H9 (cell line): Measurements from ENCODE around the gene FBXL14. TPM values are rescaled to one million over a fixed set of nuclear protein-coding genes. Genes with fewer than 3 reads are reported as not detected.

Experiments
- DNase-seq: peaks from one replicate; pipeline ENCODE4 v3.0.0-alpha.2; 2017
- H2AFZ ChIP-seq: one replicate; pipeline ENCODE4 v1.6.1; 2013; ENCODE audit warnings: mild to moderate bottlenecking, low read length, control low read depth, moderate library complexity
- H2AK5ac ChIP-seq: 2 replicates; pipeline ENCODE4 v1.6.1; 2013; ENCODE audit warnings: low read length, control low read depth, mixed read lengths; ENCODE audit not compliant: insufficient read length
- H2BK120ac ChIP-seq: one replicate; pipeline ENCODE4 v1.6.1; 2013; ENCODE audit warnings: low read depth, mild to moderate bottlenecking, low read length, control low read depth, inconsistent platforms; ENCODE audit not compliant: poor library complexity, severe bottlenecking
- H2BK12ac ChIP-seq: 2 replicates; pipeline ENCODE4 v1.6.1; 2013; ENCODE audit warnings: low read length, control low read depth, mixed read lengths, low read depth; ENCODE audit not compliant: insufficient read length
- H2BK15ac ChIP-seq: 2 replicates; pipeline ENCODE4 v1.6.1; 2013; ENCODE audit warnings: low read depth, low read length, control low read depth
- H2BK20ac ChIP-seq: one replicate; pipeline ENCODE4 v1.6.1; 2013; ENCODE audit warnings: low read depth, mild to moderate bottlenecking, low read length, control low read depth, inconsistent platforms; ENCODE audit not compliant: poor library complexity, severe bottlenecking
- H2BK5ac ChIP-seq: 2 replicates; pipeline ENCODE4 v1.6.1; 2013; ENCODE audit warnings: low read length, control low read depth, mixed read lengths; ENCODE audit not compliant: insufficient read length
- H3K14ac ChIP-seq: 2 replicates; pipeline ENCODE4 v1.6.1; 2013; ENCODE audit warnings: low read length, control low read depth; ENCODE audit not compliant: insufficient read depth
- H3K18ac ChIP-seq: 2 replicates; pipeline ENCODE4 v1.6.1; 2013; ENCODE audit warnings: low read depth, mild to moderate bottlenecking, mixed read lengths, low read length, control low read depth; ENCODE audit not compliant: insufficient read length
- H3K23ac ChIP-seq: 2 replicates; pipeline ENCODE4 v1.6.1; 2013; ENCODE audit warnings: low read length, control low read depth, mixed read lengths, low read depth; ENCODE audit not compliant: insufficient read length
- H3K23me2 ChIP-seq: 2 replicates; pipeline ENCODE4 v1.6.1; 2013; ENCODE audit warnings: low read depth, mild to moderate bottlenecking, mixed read lengths, low read length, control low read depth; ENCODE audit not compliant: insufficient read length, poor library complexity, severe bottlenecking
- H3K27ac ChIP-seq: 2 replicates; pipeline ENCODE4 v1.5.1; 2013; ENCODE audit warnings: low read length, control low read depth, mixed read lengths, low read depth; ENCODE audit not compliant: insufficient read length
- H3K27me3 ChIP-seq: 2 replicates; pipeline ENCODE4 v1.6.1; 2013; ENCODE audit warnings: low read length, control low read depth, inconsistent platforms; ENCODE audit not compliant: insufficient read depth
- H3K4ac ChIP-seq: 2 replicates; pipeline ENCODE4 v1.6.1; 2013; ENCODE audit warnings: low read depth, mild to moderate bottlenecking, control low read depth, inconsistent platforms, low read length, moderate library complexity
- H3K4me1 ChIP-seq: 2 replicates; pipeline ENCODE4 v1.6.1; 2013; ENCODE audit warnings: low read length, control low read depth, inconsistent platforms; ENCODE audit not compliant: insufficient read depth
- H3K4me2 ChIP-seq: 2 replicates; pipeline ENCODE4 v1.6.1; 2013; ENCODE audit warnings: low read length, control low read depth, mixed read lengths; ENCODE audit not compliant: insufficient read length, insufficient read depth
- H3K56ac ChIP-seq: 2 replicates; pipeline ENCODE4 v1.6.1; 2013; ENCODE audit warnings: low read depth, mild to moderate bottlenecking, mixed read lengths, low read length, control low read depth; ENCODE audit not compliant: insufficient read length
- H3K79me1 ChIP-seq: 2 replicates; pipeline ENCODE4 v1.6.1; 2013; ENCODE audit warnings: low read depth, mild to moderate bottlenecking, moderate library complexity, low read length, control low read depth, inconsistent platforms; ENCODE audit not compliant: insufficient read depth, poor library complexity, severe bottlenecking
- H3K79me2 ChIP-seq: 2 replicates; pipeline ENCODE4 v1.6.1; 2013; ENCODE audit warnings: low read length, control low read depth, inconsistent platforms; ENCODE audit not compliant: insufficient read depth
- H3K9ac ChIP-seq: 2 replicates; pipeline ENCODE4 v1.6.1; 2013; ENCODE audit warnings: low read length, control low read depth, mixed read lengths; ENCODE audit not compliant: insufficient read length; ENCODE audit errors: extremely low read depth
- H3K9me3 ChIP-seq: one replicate; pipeline ENCODE4 v1.6.1; 2013; ENCODE audit warnings: low read depth, low read length, inconsistent platforms; ENCODE audit not compliant: control insufficient read depth
- H3T11ph ChIP-seq: one replicate; pipeline ENCODE4 v1.6.1; 2013; ENCODE audit warnings: mild to moderate bottlenecking, low read length, control low read depth, inconsistent platforms
- H4K20me1 ChIP-seq: one replicate; pipeline ENCODE4 v1.6.1; 2013; ENCODE audit not compliant: control insufficient read depth, insufficient read length, insufficient read depth
- H4K5ac ChIP-seq: 2 replicates; pipeline ENCODE4 v1.6.1; 2013; ENCODE audit warnings: low read depth, mild to moderate bottlenecking, mixed read lengths, low read length, control low read depth; ENCODE audit not compliant: insufficient read length
- H4K8ac ChIP-seq: replicated peaks from 2 replicates; pipeline ENCODE4 v1.6.1; 2013; ENCODE audit warnings: low read length, control low read depth, mixed read lengths, low read depth; ENCODE audit not compliant: insufficient read length
- H4K91ac ChIP-seq: 2 replicates; pipeline ENCODE4 v1.6.1; 2013; ENCODE audit warnings: low read depth, mild to moderate bottlenecking, moderate library complexity, mixed read lengths, low read length, control low read depth; ENCODE audit not compliant: insufficient read length
- H3K27ac Mint-ChIP-seq, 3 experiments: 2 replicates in 2 of 3; 3 replicates in 1 of 3; pipeline ENCODE4 v1.8.0; 2020 to 2021; ENCODE audit warnings: mixed read lengths in 3 of 3, mild to moderate bottlenecking in 1 of 3, moderate library complexity in 1 of 3
- H3K27me3 Mint-ChIP-seq: 2 replicates; pipeline ENCODE4 v1.8.0; 2021; ENCODE audit warnings: low read depth, mild to moderate bottlenecking, moderate library complexity, mixed read lengths
- H3K36me3 Mint-ChIP-seq, 3 experiments: 2 replicates in 2 of 3; 3 replicates in 1 of 3; pipeline ENCODE4 v1.8.0; 2020 to 2021; ENCODE audit warnings: low read depth in 3 of 3, mixed read lengths in 3 of 3; ENCODE audit not compliant: insufficient read depth in 1 of 3
- H3K4me1 Mint-ChIP-seq, 2 experiments: 2 replicates each; pipeline ENCODE4 v1.8.0; 2020; ENCODE audit warnings: mixed read lengths in 2 of 2
- H3K4me3 Mint-ChIP-seq, 2 experiments: 2 replicates in 1 of 2; 3 replicates in 1 of 2; pipeline ENCODE4 v1.8.0; 2020 to 2021; ENCODE audit warnings: mild to moderate bottlenecking in 2 of 2, mixed read lengths in 2 of 2, moderate library complexity in 1 of 2
- H3K9me3 Mint-ChIP-seq, 2 experiments: 2 replicates in 1 of 2; 3 replicates in 1 of 2; pipeline ENCODE4 v1.8.0; 2020; ENCODE audit warnings: mild to moderate bottlenecking in 2 of 2, mixed read lengths in 2 of 2, moderate library complexity in 1 of 2
- CTCF ChIP-seq: fragments of 200-600 bp; sonication (generic); conservative IDR thresholded peaks from 3 replicates; pipeline ENCODE4 v1.8.0; 2021; ENCODE audit warnings: antibody characterized with exemption, mild to moderate bottlenecking
- WGBS: extraction: QIAGEN DNeasy Blood & Tissue Kit; methylation state at CpG from one replicate; pipeline ENCODE4 v1.1.7; 2013; ENCODE audit warnings: missing lambda C conversion rate, low lambda C conversion rate, mixed read lengths; ENCODE audit not compliant: insufficient read length; ENCODE audit errors: extremely low coverage; 5-methylcytosine and 5-hydroxymethylcytosine counted together
- total RNA-seq: library from RNA; stranded (reverse); gene quantifications from 2 replicates; pipeline ENCODE4 v1.2.1, GENCODE V29; 2021

Gene FBXL14
- total RNA-seq, 1 experiment from 2014 or later: 15.6 TPM

GRCh38 chr12:1598757-1599156 is 4.4 kb upstream of the FBXL14 start:
- H3K79me2 ChIP-seq: no peaks in the 10 kb centered on the region
- no peak overlapping the region for H2AK5ac ChIP-seq
- H4K20me1 ChIP-seq: no peaks in the 10 kb centered on the region

More at GRCh38 chr12:1598757-1599156, 4.4 kb upstream of the FBXL14 start:
- no peak for TF ChIP-seq CTCF
- no peak overlapping the region for H4K8ac ChIP-seq
- H2BK20ac ChIP-seq: no peak overlapping the region
- H3K36me3 Mint-ChIP-seq: no peaks in the 10 kb centered on the region
- H3K9me3 Mint-ChIP-seq: no peaks in the 10 kb centered on the region; a peak in 2 of 5 replicates
- WGBS: no CpG with 5 or more reads among the region's 3 CpGs
- no peak overlapping the region for H2BK12ac ChIP-seq
- no peak overlapping the region for H3T11ph ChIP-seq
- H4K5ac ChIP-seq: no peak overlapping the region
- H3K27ac ChIP-seq: no peak overlapping the region
- no peak overlapping the region for H3K27ac Mint-ChIP-seq
- H3K14ac ChIP-seq: no peak overlapping the region
- H2AFZ ChIP-seq: no peak overlapping the region
- H4K91ac ChIP-seq: no peak overlapping the region
- no peak overlapping the region for H2BK15ac ChIP-seq
- peaks cover 4% of the 10 kb centered on the region; the same call in 1 of the 2 replicates for H3K4me1 ChIP-seq
- no peak overlapping the region for H3K4me2 ChIP-seq
- H3K4me3 Mint-ChIP-seq: no peak overlapping the region
- no peaks in the 10 kb centered on the region for H3K79me1 ChIP-seq
- H3K4ac ChIP-seq: no peak overlapping the region
- H3K18ac ChIP-seq: no peak overlapping the region
- no peak overlapping the region for H3K9ac ChIP-seq
- no peak overlapping the region for H2BK5ac ChIP-seq
- H2BK120ac ChIP-seq: no peak overlapping the region
- peaks cover 39% of the 10 kb centered on the region for H3K27me3 Mint-ChIP-seq
- peaks cover 5% of the 10 kb centered on the region for H3K23me2 ChIP-seq
- H3K9me3 ChIP-seq: no peaks in the 10 kb centered on the region
- peaks cover 13 to 17% of the 10 kb centered on the region in 2 experiments for H3K4me1 Mint-ChIP-seq
- no peak overlapping the region for H3K56ac ChIP-seq
- H3K23ac ChIP-seq: no peak overlapping the region
- peaks cover 9% of the 10 kb centered on the region; the same call in 1 of the 2 replicates for H3K27me3 ChIP-seq
- DNase-seq: no peak
